ENCODE measurements around the gene CASP2.

- TF ChIP-seq GATA2 (IDR thresholded peaks at IDR 0.05; ENCODE audit: low read depth, low read length) (no peak), GATA3 (IDR thresholded peaks at IDR 0.05; ENCODE audit: low read depth, low read length) (no peak)
These were observed 15.6 kb downstream of the CASP2 start for GRCh38 chr7:143303733-143304132.
